GM21528 (cell line): Measurements from ENCODE around the gene EXOC6B.

Source experiments
- ATAC-seq: cut with Tn5 transposase; IDR thresholded peaks from one replicate; pipeline ENCODE4 v1.9.1; 2021; ENCODE audit warnings: mild to moderate bottlenecking, moderate library complexity; ENCODE audit not compliant: unreplicated experiment, low FRiP score

The EXOC6B gene

DNA sequence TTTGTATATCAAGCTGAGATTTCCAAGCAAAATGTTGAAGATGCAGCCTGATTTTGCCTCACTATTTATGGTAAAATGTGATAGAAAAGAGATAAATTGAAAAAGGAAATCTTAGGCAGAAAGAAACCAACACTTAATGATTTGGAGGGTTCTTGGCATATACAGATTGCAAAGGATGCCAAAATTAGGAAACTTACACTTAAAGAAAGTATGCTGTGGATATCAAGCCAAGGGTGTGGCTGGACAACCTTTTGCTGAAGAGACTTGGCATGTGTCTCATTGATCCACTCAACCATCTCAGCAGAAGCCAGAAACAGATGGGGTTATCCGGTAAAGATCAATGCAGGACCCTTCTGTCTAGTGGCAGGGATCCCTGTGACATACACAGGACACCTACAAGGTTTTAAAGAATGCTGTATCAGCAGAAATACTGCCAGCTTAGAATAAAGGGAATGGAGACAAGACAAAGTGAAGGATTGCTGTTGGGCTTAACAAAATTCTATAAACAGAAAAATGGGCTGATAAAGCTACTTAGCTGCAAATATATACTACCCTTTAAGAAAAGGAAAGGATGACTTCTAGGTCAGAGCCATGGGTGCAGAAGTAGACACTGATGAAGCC lies 570.9 kb downstream of the EXOC6B start:
- ATAC-seq, result no peak

DNA sequence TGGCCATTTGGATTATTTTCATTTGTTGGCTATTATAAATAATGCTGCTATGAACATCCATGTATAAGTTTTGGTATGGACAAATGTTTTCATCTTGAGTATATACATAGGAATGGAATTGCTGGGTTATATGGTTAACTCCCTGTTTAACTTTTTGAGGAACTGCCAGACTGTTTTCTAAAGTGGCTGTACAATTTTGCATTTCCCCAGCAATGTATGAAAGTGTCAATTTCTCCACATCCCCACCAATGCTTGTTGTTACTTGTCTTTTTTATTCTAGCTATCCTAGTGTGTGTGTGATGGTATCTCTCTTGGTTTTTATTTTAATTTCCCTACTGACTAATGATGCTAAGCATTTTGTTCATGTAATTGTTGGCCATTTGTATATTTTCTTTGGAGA lies 587.5 kb downstream of the EXOC6B start:
- ATAC-seq, result no peak

DNA sequence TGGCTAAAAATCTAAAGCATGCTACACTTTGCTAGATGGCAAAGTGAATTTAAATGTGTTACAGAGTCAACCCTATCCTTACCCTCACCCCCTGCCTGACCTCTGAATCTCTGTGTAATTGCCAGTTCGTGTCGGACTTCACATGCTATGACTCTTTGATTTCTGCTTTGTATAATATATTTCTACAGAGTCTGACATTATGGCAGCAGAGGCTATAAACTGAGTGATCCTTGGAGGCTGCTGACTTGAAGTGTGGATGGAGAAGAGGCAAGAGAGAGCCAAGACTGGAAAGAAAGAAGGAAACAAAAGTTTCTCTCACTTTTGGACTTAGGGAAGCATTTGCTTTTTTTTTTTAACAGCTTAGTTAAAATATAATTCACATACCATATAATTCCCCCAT lies 588.3 kb downstream of the EXOC6B start:
- no peak for ATAC-seq

DNA sequence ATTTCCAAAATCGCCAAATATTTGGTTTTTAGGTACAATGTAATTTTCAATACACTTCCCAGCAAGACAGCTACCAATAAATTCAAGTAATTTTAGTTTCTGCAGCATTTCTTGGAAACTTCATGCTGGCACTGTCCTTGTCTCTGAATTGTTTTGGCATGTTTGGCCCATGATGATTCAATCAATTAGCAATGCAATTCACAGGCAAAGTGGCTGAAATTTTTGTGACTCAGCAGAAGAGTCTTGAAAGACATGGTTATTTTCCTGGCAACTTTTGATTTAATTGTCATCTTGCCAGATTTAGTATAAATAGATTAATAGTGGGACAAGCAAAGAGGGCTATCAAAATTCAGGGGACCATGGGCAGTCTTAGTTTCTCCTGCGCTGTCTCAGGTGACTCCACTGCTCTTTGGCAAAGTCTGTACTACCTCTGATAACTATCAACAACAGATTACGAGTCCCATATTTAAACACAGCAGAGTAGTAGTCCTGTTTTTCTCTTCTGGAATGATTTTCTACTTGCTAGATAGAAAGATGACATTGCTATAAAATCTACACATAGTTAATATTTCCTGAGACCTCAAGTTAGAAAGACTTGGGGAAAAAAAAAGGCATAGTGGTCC lies 589.3 kb downstream of the EXOC6B start:
- ATAC-seq, result no peak

DNA sequence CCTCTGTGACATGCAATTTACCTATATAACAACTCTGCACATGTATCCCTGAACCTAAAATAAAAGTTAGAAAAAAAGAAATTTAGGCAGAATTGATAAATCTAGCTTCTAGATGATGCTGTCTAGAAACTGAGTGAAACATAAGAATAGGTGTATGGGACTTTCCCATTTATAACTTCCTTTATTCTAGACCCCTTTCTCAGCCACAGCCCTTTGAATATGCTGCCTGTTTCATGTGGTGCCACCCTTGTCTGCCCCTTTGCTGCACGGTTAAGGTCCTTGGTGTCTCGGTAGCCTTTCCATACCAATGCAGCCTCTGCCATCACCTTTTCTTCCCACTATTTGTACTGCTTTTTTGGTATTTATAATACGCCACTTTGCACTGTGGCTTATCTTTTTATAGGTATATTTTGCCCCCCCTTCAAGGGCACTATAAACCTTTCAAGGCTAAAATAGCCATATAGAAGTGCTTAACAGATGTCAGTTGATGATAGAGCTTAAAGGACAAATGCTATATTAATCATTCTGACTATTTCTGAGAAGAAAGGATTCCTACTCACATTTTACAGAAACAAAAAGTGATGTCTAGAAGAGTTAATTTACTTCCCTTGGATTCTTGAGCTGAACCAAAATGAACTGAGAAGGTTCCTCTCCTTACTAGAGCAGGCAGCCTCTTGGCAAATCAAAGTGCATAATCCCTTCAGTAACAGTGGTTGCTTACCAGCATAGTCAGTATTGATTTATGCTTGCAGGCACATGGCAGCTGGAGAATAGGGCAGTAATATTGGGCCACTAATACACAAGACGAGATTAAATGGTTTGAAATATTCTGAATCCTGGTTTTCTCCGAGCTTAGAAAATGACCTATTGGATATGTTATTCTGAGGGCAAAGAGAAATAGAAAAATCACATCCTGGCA lies 590.1 kb downstream of the EXOC6B start:
- no peak for ATAC-seq

GRCh38 chr2:72233211-72233610 lies 592.6 kb downstream of the EXOC6B start:
- ATAC-seq, result no peak

- no peak for ATAC-seq
These were observed 602.8 kb downstream of the EXOC6B start for GRCh38 chr2:72222829-72223564.

GRCh38 chr2:72220170-72220569 lies 605.7 kb downstream of the EXOC6B start:
- no peak for ATAC-seq

- ATAC-seq, result no peak
These were observed 611.2 kb downstream of the EXOC6B start for GRCh38 chr2:72214429-72215143.

- no peak for ATAC-seq
These were observed 613.4 kb downstream of the EXOC6B start for GRCh38 chr2:72212486-72212855.

DNA sequence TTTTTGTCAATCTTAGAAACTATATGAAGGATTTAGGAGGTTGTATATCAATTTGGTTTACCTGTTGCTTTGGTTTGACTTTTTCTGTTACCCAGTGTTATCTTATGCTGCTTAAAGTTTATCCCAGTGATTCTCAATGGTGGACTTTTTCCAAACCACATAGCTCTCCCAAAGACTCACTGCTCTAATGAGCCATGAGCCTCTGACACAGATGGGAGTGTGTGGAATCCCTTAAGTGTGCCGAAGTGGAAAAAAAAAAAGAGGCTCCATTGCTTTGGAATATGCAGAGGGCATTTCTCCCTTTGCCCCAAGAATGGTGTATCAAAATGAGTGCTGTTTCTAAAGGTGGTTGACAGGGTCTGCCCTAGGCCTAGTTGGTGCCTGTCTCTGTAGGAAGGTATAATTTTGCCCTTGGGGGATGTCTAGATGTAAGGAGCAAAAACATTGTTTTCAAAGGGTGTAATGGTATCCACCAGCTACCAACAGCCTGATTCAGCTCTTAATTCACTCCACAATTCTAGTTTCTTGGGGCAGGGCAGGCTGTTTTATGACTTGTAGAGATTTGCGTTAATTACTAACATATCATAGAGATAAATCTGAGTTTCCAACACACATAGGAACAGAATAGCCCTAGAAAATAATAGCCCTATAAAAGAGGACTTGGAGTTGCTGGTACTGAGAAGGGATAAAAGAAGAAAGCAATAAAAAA lies 613.9 kb downstream of the EXOC6B start:
- ATAC-seq, result no peak

- ATAC-seq, result no peak
These were observed 614.5 kb downstream of the EXOC6B start for GRCh38 chr2:72211350-72211749.

GRCh38 chr2:72210470-72210869 lies 615.4 kb downstream of the EXOC6B start:
- ATAC-seq, result no peak

DNA sequence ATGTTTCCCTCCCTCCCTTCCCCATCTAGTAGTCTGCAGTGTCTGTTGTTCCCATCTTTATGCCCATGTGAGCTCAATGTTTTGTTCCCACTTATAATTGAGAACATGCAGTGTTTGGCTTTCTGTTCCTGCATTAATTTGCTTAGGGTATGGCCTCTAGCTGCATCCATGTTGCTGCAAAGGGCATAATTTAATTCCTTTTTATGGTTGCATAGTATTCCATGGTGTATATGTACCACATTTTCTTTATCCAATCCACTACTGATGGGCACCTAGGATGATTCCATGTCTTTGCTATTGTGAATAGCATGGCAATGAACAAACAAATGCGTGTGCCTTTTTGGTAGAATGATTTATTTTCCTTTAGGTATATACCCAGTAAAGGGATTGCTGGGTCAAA lies 617.6 kb downstream of the EXOC6B start:
- ATAC-seq, result no peak

DNA sequence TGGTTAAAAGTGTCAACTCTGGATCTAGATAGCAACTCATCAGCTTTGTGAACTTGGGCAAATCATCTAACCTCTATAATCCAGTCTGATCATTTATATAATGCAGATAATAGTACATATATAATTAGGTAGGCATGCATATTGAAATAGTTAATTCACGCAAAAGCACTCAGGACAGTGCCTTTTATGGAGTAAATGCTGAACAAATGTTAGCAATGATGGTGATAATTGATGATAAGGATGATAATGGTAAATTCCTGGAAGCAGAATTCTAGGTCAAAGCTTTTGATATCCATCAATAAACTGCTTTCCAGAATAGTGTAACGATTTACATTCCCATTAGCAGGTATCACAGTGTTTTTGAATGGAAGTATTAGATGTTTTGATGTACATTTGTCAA lies 618.5 kb downstream of the EXOC6B start:
- ATAC-seq, result no peak

DNA sequence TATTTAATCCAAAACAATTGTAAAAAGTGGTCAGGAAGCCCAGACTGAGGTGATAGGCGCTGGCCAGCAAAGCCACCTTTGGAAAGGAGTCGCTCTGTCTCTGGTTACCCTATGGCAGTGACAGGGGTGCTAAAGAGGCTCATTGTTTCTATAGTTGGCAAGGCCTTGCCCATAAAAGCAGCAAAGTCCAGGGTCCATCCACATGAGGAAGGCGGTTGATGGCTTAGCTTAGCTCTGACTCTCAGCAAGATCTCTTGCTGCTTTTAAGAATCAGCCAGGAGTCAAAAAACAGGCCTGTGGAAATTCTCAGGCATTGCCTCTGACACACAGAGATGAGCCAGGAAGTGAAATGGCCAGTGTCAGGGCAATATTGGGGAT lies 620.3 kb downstream of the EXOC6B start:
- no peak for ATAC-seq

- no peak for ATAC-seq
These were observed 620.9 kb downstream of the EXOC6B start for GRCh38 chr2:72204786-72205503.

GRCh38 chr2:72204156-72204785 lies 621.6 kb downstream of the EXOC6B start:
- ATAC-seq, result no peak
